HPDE6-E6E7 (cell line): ENCODE data around the gene DNAJB8.

ENCODE experiments used
- DNase-seq: peaks from one replicate; pipeline ENCODE4 v3.0.0; 2011; ENCODE audit warnings: missing footprints; ENCODE audit errors: extremely low spot score

The DNAJB8 gene

GRCh38 chr3:128447561-128448013, 19.1 kb downstream of the DNAJB8 start:
- DNase-seq, result no peak

GRCh38 chr3:128446821-128447220, 19.9 kb downstream of the DNAJB8 start:
- no peak for DNase-seq

- DNase-seq, result no peak
Observed at GRCh38 chr3:128445357-128445756, 21.3 kb downstream of the DNAJB8 start.

GRCh38 chr3:128443771-128444170, 22.9 kb downstream of the DNAJB8 start:
- DNase-seq, result no peak

GRCh38 chr3:128442949-128443348, 23.7 kb downstream of the DNAJB8 start:
- no peak for DNase-seq

GRCh38 chr3:128442070-128442469, 24.6 kb downstream of the DNAJB8 start:
- no peak for DNase-seq

- DNase-seq, result no peak
Observed at GRCh38 chr3:128439226-128439625, 27.5 kb downstream of the DNAJB8 start.

- no peak for DNase-seq
Observed at GRCh38 chr3:128438488-128439072, 28.1 kb downstream of the DNAJB8 start.

- no peak for DNase-seq
Observed at GRCh38 chr3:128436214-128436613, 30.5 kb downstream of the DNAJB8 start.

- DNase-seq, result no peak
Observed at GRCh38 chr3:128435561-128435960, 31.1 kb downstream of the DNAJB8 start.

GRCh38 chr3:128435058-128435457, 31.6 kb downstream of the DNAJB8 start:
- DNase-seq, result no peak

GRCh38 chr3:128434524-128434923, 32.2 kb downstream of the DNAJB8 start:
- DNase-seq, result no peak

GRCh38 chr3:128433837-128434165, 32.9 kb downstream of the DNAJB8 start:
- DNase-seq, result no peak

GRCh38 chr3:128432971-128433836, 33.5 kb downstream of the DNAJB8 start:
- DNase-seq, result no peak

GRCh38 chr3:128432301-128432970, 34.3 kb downstream of the DNAJB8 start:
- DNase-seq, result no peak

- no peak for DNase-seq
Observed at GRCh38 chr3:128431803-128432300, 34.8 kb downstream of the DNAJB8 start.

- DNase-seq, result no peak
Observed at GRCh38 chr3:128430731-128431130, 36.0 kb downstream of the DNAJB8 start.

- DNase-seq, result no peak
Observed at GRCh38 chr3:128430301-128430700, 36.4 kb downstream of the DNAJB8 start.

GRCh38 chr3:128429751-128430150, 36.9 kb downstream of the DNAJB8 start:
- DNase-seq, result no peak

GRCh38 chr3:128429275-128429674, 37.4 kb downstream of the DNAJB8 start:
- DNase-seq, result no peak

GRCh38 chr3:128427872-128428822, 38.5 kb downstream of the DNAJB8 start:
- no peak for DNase-seq
